K562 (cell line): ENCODE data around the gene SLC1A3. TPM values are rescaled to one million over a fixed set of nuclear protein-coding genes. Genes with fewer than 3 reads are reported as not detected.

Experiments used
- ATAC-seq: fragments of 200-7000 bp; cut with Tn5 transposase; 3 replicates; pipeline ENCODE4 v1.9.1; 2020; ENCODE audit warnings: moderate library complexity
- BruUV-seq: library from RNA; stranded (reverse); fragments of 400-500 nt; replicated peaks from 2 replicates; lab custom pipeline; 2021; lab: Mats Ljungman, UMichigan
- CTCF ChIA-PET: fragments of 300-600 bp; formaldehyde crosslinking; extraction: SDS; loops from one replicate; lab custom pipeline; 2021; ENCODE audit warnings: low intra/inter-chr PET ratio; lab: Yijun Ruan, JAX
- POLR2A ChIA-PET: fragments of 300-600, 350-650 bp; sonication (Branson Sonifier 250); formaldehyde crosslinking; extraction: SDS; loops from one replicate; lab custom pipeline; 2021; ENCODE audit warnings: antibody characterized with exemption, inconsistent platforms; lab: Yijun Ruan, JAX
- DNase-seq, 4 experiments: peaks; one replicate each; pipeline versions ENCODE4 v3.0.0 to v3.0.0-alpha.2; 2011 to 2018; ENCODE audit warnings: low spot score in 3 of 4, mixed read lengths in 3 of 4; ENCODE audit errors: extremely low read depth in 1 of 4
- FAIRE-seq: peaks from 2 replicates; lab custom pipeline; 2011; peaks lifted over from hg19 to GRCh38; lab: Jason Lieb, UNC
- H2AFZ ChIP-seq: 2 replicates; pipeline ENCODE4 v1.6.0; 2011; ENCODE audit warnings: low read depth, low read length, control low read depth, inconsistent platforms
- H3K27ac ChIP-seq: fragments of 200-600 bp; 3 replicates; pipeline ENCODE4 v1.8.0; 2011; ENCODE audit warnings: low read depth, mild to moderate bottlenecking, control low read depth, inconsistent platforms, low read length, moderate library complexity, mixed read lengths; ENCODE audit errors: extremely low read depth
- H3K27me3 ChIP-seq, 2 experiments: fragments of 300-600 bp in 1 of 2; 2 replicates in 1 of 2; 3 replicates in 1 of 2; pipeline versions ENCODE4 v1.6.0 to v1.8.0; 2011; ENCODE audit warnings: inconsistent platforms in 2 of 2, low read length in 2 of 2, mild to moderate bottlenecking in 1 of 2, mixed read lengths in 1 of 2, moderate library complexity in 1 of 2; ENCODE audit not compliant: control insufficient read depth in 2 of 2, insufficient read depth in 2 of 2
- H3K36me3 ChIP-seq: fragments of 300-600 bp; 3 replicates; pipeline ENCODE4 v1.8.0; 2011; ENCODE audit warnings: mild to moderate bottlenecking, low read length, inconsistent platforms; ENCODE audit not compliant: control insufficient read depth, insufficient read depth
- H3K4me1 ChIP-seq, 2 experiments: fragments of 200-600 bp in 1 of 2; replicated peaks in 1 of 2; 2 replicates in 1 of 2; 3 replicates in 1 of 2; pipeline versions ENCODE4 v1.5.1 to v1.8.0; 2011; ENCODE audit warnings: inconsistent platforms in 2 of 2, low read length in 2 of 2, mild to moderate bottlenecking in 1 of 2, mixed read lengths in 1 of 2, moderate library complexity in 1 of 2; ENCODE audit not compliant: control insufficient read depth in 2 of 2, insufficient read depth in 2 of 2
- H3K4me2 ChIP-seq: 2 replicates; pipeline ENCODE4 v1.6.1; 2011; ENCODE audit warnings: low read length, control low read depth, inconsistent platforms, mixed read lengths; ENCODE audit not compliant: insufficient read depth
- H3K4me3 ChIP-seq: fragments of 200-600 bp; sonication (generic), shearing (Covaris generic); 2 replicates; pipeline ENCODE4 v1.5.1; 2016; ENCODE audit warnings: control low read depth, inconsistent platforms
- H3K79me2 ChIP-seq: fragments of 200-600 bp; 3 replicates; pipeline ENCODE4 v1.8.0; 2011; ENCODE audit warnings: low read length, inconsistent platforms; ENCODE audit not compliant: control insufficient read depth, insufficient read depth
- H3K9ac ChIP-seq, 2 experiments: 2 replicates each; pipeline versions ENCODE4 v1.6.0 to v1.6.1; 2011; ENCODE audit warnings: low read depth in 2 of 2, low read length in 2 of 2, control low read depth in 1 of 2, inconsistent platforms in 1 of 2, mild to moderate bottlenecking in 1 of 2, mixed read lengths in 1 of 2; ENCODE audit not compliant: insufficient read depth in 1 of 2
- H3K9me1 ChIP-seq: one replicate; pipeline ENCODE4 v1.6.0; 2011; ENCODE audit warnings: inconsistent platforms, mild to moderate bottlenecking, low read length, moderate library complexity; ENCODE audit not compliant: control insufficient read depth, insufficient read depth
- H3K9me3 ChIP-seq: replicated peaks from 2 replicates; pipeline ENCODE4 v1.5.1; 2011; ENCODE audit warnings: low read depth, low read length, inconsistent platforms; ENCODE audit not compliant: control insufficient read depth, insufficient read depth
- H4K20me1 ChIP-seq: replicated peaks from 2 replicates; pipeline ENCODE4 v1.6.1; 2011; ENCODE audit warnings: low read length, inconsistent platforms, mixed read lengths; ENCODE audit not compliant: control insufficient read depth, insufficient read depth
- ADNP ChIP-seq: fragments of 200-800 bp; sonication (Bioruptor generic); IDR thresholded peaks from 2 replicates; pipeline ENCODE4 v1.6.1; 2016; ENCODE audit warnings: missing genetic modification characterization, missing compliant biosample characterization
- FOXA3 ChIP-seq, 2 experiments: fragments of 450-650 bp in 1 of 2; sonication (generic) in 1 of 2; formaldehyde crosslinking; IDR thresholded peaks in 1 of 2; conservative IDR thresholded peaks in 1 of 2; 2 replicates each; pipeline versions ENCODE4 v1.4.0 to v1.8.0; 2020 to 2022; ENCODE audit warnings: mild to moderate bottlenecking in 2 of 2, missing genetic modification reagents in 1 of 2
- KAT8 ChIP-seq: fragments of 450-650 bp; IDR thresholded peaks from 2 replicates; pipeline ENCODE4 v1.6.1; 2016; ENCODE audit warnings: low read depth, mild to moderate bottlenecking
- ZC3H11A ChIP-seq: IDR thresholded peaks from 2 replicates; pipeline ENCODE4 v1.6.1; 2012; ENCODE audit warnings: low read depth, low read length, improper control_type of control experiment
- ZNF444 ChIP-seq: fragments of 250-450 bp; sonication (Bioruptor Pico); IDR thresholded peaks from 2 replicates; pipeline ENCODE4 v1.4.0; 2020; ENCODE audit warnings: mild to moderate bottlenecking, moderate library complexity
- in situ Hi-C: fragments of 300-500 bp; cut with MboI; formaldehyde crosslinking; loops from 4 replicates; pipeline ENCODE4 v1.15.0; 2018; ENCODE audit warnings: inconsistent platforms, mixed read lengths
- intact Hi-C: fragments of 100-400 bp; cut with micrococcal nuclease; formaldehyde crosslinking; loops from 2 replicates; pipeline ENCODE4 v1.14.2; 2022
- polyA plus RNA-seq, 8 experiments: library from polyadenylated mRNA; depleted of rRNA in 4 of 8; stranded (reverse) in 5 of 8; unstranded in 3 of 8; fragments of >200 nt; fragmentation: Nextera tagmentation in 2 of 8; fragmentation: Illumina TruSeq in 1 of 8; extraction: Ambion mirVana in 2 of 8; extraction: Trizol in 1 of 8; gene quantifications; 2 replicates each; pipeline versions ENCODE4 v1.2.1 to v1.2.3, GENCODE V29; 2011 to 2014; ENCODE audit warnings: inconsistent platforms in 1 of 8, missing spikeins in 1 of 8
- total RNA-seq, 7 experiments: library from RNA; depleted of rRNA in 6 of 7; stranded (reverse); fragments of >200 nt in 6 of 7; fragmentation: Illumina TruSeq in 2 of 7; extraction: Trizol in 2 of 7; gene quantifications; 2 replicates each; pipeline versions ENCODE4 v1.2.1 to v1.2.3, GENCODE V29; 2011 to 2021; ENCODE audit warnings: low replicate concordance in 1 of 7
- TF ChIP-seq, protein P1 (sequence below), 2 experiments: fragments of 150-350 bp in 1 of 2; IDR thresholded peaks; 2 replicates each; pipeline ENCODE4 v1.6.1; 2012 to 2016; ENCODE audit warnings: low read depth in 2 of 2, low read length in 2 of 2, mild to moderate bottlenecking in 1 of 2, moderate library complexity in 1 of 2
- TF ChIP-seq, protein P2 (sequence below), 2 experiments: fragments of 450-650 bp in 1 of 2; IDR thresholded peaks; 2 replicates each; pipeline ENCODE4 v1.6.1; 2011 to 2017; ENCODE audit warnings: low read depth in 2 of 2, antibody characterized with exemption in 1 of 2, borderline replicate concordance in 1 of 2, low read length in 1 of 2, mild to moderate bottlenecking in 1 of 2, mixed read lengths in 1 of 2; ENCODE audit not compliant: control insufficient read depth in 1 of 2
- TF ChIP-seq, protein P3 (sequence below): fragments of 450-650 bp; IDR thresholded peaks from 2 replicates; pipeline ENCODE4 v1.6.1; 2017; ENCODE audit warnings: antibody characterized with exemption

SLC1A3 gene
- total and polyA plus RNA-seq, 9 of the 15 experiments (the other 6 are each of a cell fraction or from before 2014, with no cell fraction given) = 0.13 TPM; not detected in 8

DNA sequence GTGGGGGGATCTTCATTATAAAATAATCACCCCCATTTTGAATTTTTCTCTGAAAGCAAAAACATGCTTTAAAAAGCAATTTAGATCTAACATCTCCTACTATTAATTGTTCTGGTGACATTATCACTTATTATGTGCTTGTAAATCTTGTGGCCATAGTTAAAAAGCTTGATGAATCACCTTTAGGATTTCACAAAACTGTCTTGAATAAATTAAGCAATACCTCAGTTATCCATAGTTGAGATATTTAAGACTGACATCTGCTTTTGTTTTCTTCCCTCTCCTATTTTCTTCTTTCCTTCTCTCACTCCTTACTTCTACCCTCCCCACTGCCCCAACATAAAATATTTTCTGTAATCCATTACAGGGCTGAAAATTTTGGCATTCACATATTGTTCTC lies 84.8 kb downstream of the SLC1A3 start:
- no peaks in the 10 kb centered on the region for H3K9me1 ChIP-seq
- H3K36me3 ChIP-seq = no peaks in the 10 kb centered on the region
- no peaks in the 10 kb centered on the region; the same call in 1 of the 2 replicates for H4K20me1 ChIP-seq
- no peak overlapping the region for H3K9ac ChIP-seq
- H3K9me3 ChIP-seq = no peaks in the 10 kb centered on the region
- H3K27me3 ChIP-seq = peaks cover 2 to 21% of the 10 kb centered on the region in 2 experiments; a peak in 2 of 5 replicates
- H3K4me1 ChIP-seq = peaks cover 0 to 13% of the 10 kb centered on the region in 2 experiments; a peak in 2 of 5 replicates
- H3K4me3 ChIP-seq = no peak overlapping the region
- no peaks in the 10 kb centered on the region for H3K79me2 ChIP-seq
- DNase-seq = no peak
- TF ChIP-seq, protein P1, sequence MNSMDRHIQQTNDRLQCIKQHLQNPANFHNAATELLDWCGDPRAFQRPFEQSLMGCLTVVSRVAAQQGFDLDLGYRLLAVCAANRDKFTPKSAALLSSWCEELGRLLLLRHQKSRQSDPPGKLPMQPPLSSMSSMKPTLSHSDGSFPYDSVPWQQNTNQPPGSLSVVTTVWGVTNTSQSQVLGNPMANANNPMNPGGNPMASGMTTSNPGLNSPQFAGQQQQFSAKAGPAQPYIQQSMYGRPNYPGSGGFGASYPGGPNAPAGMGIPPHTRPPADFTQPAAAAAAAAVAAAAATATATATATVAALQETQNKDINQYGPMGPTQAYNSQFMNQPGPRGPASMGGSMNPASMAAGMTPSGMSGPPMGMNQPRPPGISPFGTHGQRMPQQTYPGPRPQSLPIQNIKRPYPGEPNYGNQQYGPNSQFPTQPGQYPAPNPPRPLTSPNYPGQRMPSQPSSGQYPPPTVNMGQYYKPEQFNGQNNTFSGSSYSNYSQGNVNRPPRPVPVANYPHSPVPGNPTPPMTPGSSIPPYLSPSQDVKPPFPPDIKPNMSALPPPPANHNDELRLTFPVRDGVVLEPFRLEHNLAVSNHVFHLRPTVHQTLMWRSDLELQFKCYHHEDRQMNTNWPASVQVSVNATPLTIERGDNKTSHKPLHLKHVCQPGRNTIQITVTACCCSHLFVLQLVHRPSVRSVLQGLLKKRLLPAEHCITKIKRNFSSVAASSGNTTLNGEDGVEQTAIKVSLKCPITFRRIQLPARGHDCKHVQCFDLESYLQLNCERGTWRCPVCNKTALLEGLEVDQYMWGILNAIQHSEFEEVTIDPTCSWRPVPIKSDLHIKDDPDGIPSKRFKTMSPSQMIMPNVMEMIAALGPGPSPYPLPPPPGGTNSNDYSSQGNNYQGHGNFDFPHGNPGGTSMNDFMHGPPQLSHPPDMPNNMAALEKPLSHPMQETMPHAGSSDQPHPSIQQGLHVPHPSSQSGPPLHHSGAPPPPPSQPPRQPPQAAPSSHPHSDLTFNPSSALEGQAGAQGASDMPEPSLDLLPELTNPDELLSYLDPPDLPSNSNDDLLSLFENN (IDR thresholded peaks at IDR 0.05; ENCODE audit: low read depth in 2 of 2, low read length in 2 of 2) = no peak
- TF ChIP-seq ZC3H11A = no peak
- no peak for TF ChIP-seq ZNF444 (CRISPR knock-in tag)
- no peak for TF ChIP-seq KAT8
- TF ChIP-seq, protein P2, sequence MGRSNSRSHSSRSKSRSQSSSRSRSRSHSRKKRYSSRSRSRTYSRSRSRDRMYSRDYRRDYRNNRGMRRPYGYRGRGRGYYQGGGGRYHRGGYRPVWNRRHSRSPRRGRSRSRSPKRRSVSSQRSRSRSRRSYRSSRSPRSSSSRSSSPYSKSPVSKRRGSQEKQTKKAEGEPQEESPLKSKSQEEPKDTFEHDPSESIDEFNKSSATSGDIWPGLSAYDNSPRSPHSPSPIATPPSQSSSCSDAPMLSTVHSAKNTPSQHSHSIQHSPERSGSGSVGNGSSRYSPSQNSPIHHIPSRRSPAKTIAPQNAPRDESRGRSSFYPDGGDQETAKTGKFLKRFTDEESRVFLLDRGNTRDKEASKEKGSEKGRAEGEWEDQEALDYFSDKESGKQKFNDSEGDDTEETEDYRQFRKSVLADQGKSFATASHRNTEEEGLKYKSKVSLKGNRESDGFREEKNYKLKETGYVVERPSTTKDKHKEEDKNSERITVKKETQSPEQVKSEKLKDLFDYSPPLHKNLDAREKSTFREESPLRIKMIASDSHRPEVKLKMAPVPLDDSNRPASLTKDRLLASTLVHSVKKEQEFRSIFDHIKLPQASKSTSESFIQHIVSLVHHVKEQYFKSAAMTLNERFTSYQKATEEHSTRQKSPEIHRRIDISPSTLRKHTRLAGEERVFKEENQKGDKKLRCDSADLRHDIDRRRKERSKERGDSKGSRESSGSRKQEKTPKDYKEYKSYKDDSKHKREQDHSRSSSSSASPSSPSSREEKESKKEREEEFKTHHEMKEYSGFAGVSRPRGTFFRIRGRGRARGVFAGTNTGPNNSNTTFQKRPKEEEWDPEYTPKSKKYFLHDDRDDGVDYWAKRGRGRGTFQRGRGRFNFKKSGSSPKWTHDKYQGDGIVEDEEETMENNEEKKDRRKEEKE (IDR thresholded peaks at IDR 0.05; ENCODE audit: borderline replicate concordance in 1 of 2, control insufficient read depth in 1 of 2, low read depth in 2 of 2, low read length in 1 of 2) = no peak
- TF ChIP-seq, protein P3, sequence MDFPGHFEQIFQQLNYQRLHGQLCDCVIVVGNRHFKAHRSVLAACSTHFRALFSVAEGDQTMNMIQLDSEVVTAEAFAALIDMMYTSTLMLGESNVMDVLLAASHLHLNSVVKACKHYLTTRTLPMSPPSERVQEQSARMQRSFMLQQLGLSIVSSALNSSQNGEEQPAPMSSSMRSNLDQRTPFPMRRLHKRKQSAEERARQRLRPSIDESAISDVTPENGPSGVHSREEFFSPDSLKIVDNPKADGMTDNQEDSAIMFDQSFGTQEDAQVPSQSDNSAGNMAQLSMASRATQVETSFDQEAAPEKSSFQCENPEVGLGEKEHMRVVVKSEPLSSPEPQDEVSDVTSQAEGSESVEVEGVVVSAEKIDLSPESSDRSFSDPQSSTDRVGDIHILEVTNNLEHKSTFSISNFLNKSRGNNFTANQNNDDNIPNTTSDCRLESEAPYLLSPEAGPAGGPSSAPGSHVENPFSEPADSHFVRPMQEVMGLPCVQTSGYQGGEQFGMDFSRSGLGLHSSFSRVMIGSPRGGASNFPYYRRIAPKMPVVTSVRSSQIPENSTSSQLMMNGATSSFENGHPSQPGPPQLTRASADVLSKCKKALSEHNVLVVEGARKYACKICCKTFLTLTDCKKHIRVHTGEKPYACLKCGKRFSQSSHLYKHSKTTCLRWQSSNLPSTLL = no peak
- no peak for TF ChIP-seq ADNP
- no peak for TF ChIP-seq FOXA3 (CRISPR knock-in tag; conservative IDR thresholded peaks at IDR 0.05 in 1 of 2, IDR thresholded peaks at IDR 0.05 in 1 of 2)
- FAIRE-seq = no peak
- no peak overlapping the region for H2AFZ ChIP-seq
- no TSS peak for BruUV-seq
- intact Hi-C loops (loop anchor here (5.0 to 10.0 kb wide), 5 partner anchors 84 to 729 kb away; partner anchors contain the start of genes NADK2 and SLC1A3), in situ Hi-C loops (loop anchor here (5.0 to 10.0 kb wide), 3 partner anchors 274 to 606 kb away; no protein-coding TSS in a partner anchor)
- H3K4me2 ChIP-seq = no peak overlapping the region
- ATAC-seq = no peak
- ChIA-PET CTCF (no interaction called here), POLR2A (interaction anchor here (1.0 kb wide), 1 partner anchor 11 kb away, joined by 3 read pairs; no protein-coding TSS in a partner anchor)
- H3K27ac ChIP-seq = no peak overlapping the region
